Measurements from ENCODE around the gene VPS13D.
"Not testable (repeated sequence)": the region's sequence is repeated elsewhere in the genome, so short reads cannot be mapped to it uniquely, and the experiment has no call there.

Gene VPS13D

DNA sequence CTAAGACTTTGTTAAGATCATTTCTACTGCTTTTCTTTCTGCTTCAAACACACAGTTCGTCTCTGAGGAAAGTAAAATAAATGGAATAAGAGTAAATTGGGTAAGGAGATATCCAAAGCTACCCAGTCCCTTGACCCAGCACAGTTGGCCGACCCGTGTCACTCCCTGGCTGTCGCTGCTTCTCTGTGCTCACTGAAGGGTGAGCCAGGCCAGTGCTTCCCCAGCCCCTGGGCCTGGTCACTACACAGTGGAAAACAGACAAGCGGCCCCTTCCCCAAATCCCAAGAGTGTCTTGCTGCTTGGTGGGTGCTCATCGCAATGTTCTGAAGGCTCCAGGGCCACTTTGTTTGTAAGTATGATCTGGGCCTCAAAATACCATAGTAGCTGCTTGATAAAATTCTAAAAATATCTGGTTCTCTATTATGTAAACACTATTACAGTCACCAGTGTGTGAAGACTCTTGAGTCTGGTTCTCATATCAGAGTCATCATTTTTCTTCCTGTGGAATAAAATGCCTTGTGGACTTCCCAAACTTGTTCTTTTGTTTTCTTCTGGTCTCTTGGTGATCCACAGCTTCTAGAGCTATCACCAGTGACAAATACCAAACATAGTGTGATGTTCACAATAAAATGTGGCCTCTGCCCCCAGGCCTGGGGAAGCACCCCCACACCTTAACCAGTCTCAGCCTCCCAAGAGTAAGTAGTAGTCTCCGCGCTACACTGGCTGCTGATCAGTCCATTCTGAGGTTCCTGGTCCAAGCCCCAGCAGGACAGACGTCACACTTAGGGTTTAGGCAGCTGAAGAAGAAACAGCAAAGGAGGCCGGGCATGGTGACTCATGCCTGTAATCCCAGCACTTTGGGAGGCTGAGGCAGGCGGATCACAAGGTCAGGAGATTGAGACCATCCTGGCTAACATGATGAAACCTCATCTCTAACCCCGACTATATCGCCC lies 282.0 kb downstream of the VPS13D start:
- peaks cover 6% of the 10 kb centered on the region for H3K9me3 Mint-ChIP-seq
- H3K36me3 Mint-ChIP-seq (ENCODE audit: low read depth) = peaks cover 54% of the 10 kb centered on the region
- no peak for DNase-seq
- H3K4me1 Mint-ChIP-seq (ENCODE audit: low read depth) = peaks cover 66% of the 10 kb centered on the region
- H3K4me3 Mint-ChIP-seq = peak overlapping the region; percentile 61
- peak overlapping the region; percentile 99 for H3K27ac Mint-ChIP-seq
- no peaks in the 10 kb centered on the region for H3K27me3 Mint-ChIP-seq

- peak overlapping the region; percentile 1 for H3K27ac Mint-ChIP-seq
- no peaks in the 10 kb centered on the region for H3K27me3 Mint-ChIP-seq
- peaks cover 6% of the 10 kb centered on the region for H3K9me3 Mint-ChIP-seq
- H3K36me3 Mint-ChIP-seq (ENCODE audit: low read depth) = peaks cover 40% of the 10 kb centered on the region
- H3K4me1 Mint-ChIP-seq (ENCODE audit: low read depth) = peaks cover 70% of the 10 kb centered on the region
- H3K4me3 Mint-ChIP-seq = no peak overlapping the region
- DNase-seq = peak; percentile 22
Observed at GRCh38 chr1:12513181-12513580, 283.4 kb downstream of the VPS13D start.

DNA sequence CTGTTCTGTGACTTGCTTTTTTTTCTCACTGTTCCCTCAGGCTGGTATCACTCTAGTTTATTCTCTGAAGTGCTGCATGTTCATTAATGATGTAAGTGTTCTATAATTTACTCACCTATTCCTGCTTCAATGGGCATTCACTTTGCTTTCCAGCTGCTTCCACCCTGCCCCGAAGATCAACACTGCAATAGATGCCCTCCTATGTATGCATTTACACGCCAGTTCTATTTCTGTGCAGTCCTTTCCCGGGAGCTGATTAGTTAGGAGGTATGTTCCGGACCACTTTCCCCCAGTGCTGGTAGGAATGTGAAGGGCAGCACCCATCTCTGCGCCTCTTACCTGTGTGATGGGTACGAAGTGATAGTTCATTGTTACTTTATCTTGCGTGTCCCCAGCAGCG lies 284.8 kb downstream of the VPS13D start:
- Mint-ChIP-seq H3K4me3 (no peak overlapping the region), H3K36me3 (ENCODE audit: low read depth) (peaks cover 29% of the 10 kb centered on the region), H3K9me3 (peaks cover 6% of the 10 kb centered on the region), H3K27me3 (no peaks in the 10 kb centered on the region), H3K4me1 (ENCODE audit: low read depth) (peaks cover 75% of the 10 kb centered on the region), H3K27ac (no peak overlapping the region)
- DNase-seq = peak; percentile 21

DNA sequence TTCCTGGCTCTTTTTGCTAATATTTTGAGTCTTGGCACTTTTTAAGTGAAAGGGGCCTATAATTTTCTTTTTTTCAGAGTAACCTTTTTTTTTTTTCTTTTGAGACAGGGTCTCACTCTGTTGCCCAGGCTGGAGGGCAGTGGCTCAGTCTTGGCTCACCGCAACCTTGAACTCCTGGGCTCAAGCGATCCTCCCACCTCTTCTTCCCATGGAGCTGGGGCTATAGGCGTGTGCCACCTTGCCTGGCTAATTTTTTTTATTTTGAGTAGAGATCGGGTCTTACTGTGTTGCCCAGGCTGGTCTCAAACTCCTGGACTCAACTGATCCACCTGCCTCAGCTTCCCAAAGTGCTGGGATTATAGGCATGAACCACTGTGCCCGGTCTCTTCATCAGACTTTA lies 285.4 kb downstream of the VPS13D start:
- Mint-ChIP-seq H3K4me1 (ENCODE audit: low read depth) (peaks cover 73% of the 10 kb centered on the region), H3K27ac (no peak overlapping the region), H3K27me3 (no peaks in the 10 kb centered on the region), H3K9me3 (peaks cover 3% of the 10 kb centered on the region), H3K4me3 (no peak overlapping the region), H3K36me3 (ENCODE audit: low read depth) (peaks cover 24% of the 10 kb centered on the region)
- DNase-seq = no peak

- peak; percentile 38 for DNase-seq
- Mint-ChIP-seq H3K27ac (peak overlapping the region; percentile 78), H3K27me3 (no peaks in the 10 kb centered on the region), H3K4me3 (no peak overlapping the region), H3K4me1 (ENCODE audit: low read depth) (peaks cover 61% of the 10 kb centered on the region), H3K36me3 (ENCODE audit: low read depth) (peaks cover 11% of the 10 kb centered on the region), H3K9me3 (peaks cover 3% of the 10 kb centered on the region)
Observed at GRCh38 chr1:12516741-12517140, 286.9 kb downstream of the VPS13D start.

- peak; percentile 71 for DNase-seq
- Mint-ChIP-seq H3K27ac (peak overlapping the region; percentile 90), H3K4me3 (peak overlapping the region; percentile 33), H3K36me3 (ENCODE audit: low read depth) (no peaks in the 10 kb centered on the region), H3K27me3 (no peaks in the 10 kb centered on the region), H3K9me3 (peaks cover under 1% of the 10 kb centered on the region), H3K4me1 (ENCODE audit: low read depth) (peaks cover 43% of the 10 kb centered on the region)
Observed at GRCh38 chr1:12518931-12519692, 289.3 kb downstream of the VPS13D start.

GRCh38 chr1:12519693-12520364 lies 290.0 kb downstream of the VPS13D start:
- peaks cover 36% of the 10 kb centered on the region for H3K4me1 Mint-ChIP-seq (ENCODE audit: low read depth)
- no peaks in the 10 kb centered on the region for H3K27me3 Mint-ChIP-seq
- DNase-seq = peak; percentile 43
- no peak overlapping the region for H3K4me3 Mint-ChIP-seq
- H3K9me3 Mint-ChIP-seq = peaks cover 2% of the 10 kb centered on the region
- H3K36me3 Mint-ChIP-seq (ENCODE audit: low read depth) = no peaks in the 10 kb centered on the region
- peak overlapping the region; percentile 90 for H3K27ac Mint-ChIP-seq

DNA sequence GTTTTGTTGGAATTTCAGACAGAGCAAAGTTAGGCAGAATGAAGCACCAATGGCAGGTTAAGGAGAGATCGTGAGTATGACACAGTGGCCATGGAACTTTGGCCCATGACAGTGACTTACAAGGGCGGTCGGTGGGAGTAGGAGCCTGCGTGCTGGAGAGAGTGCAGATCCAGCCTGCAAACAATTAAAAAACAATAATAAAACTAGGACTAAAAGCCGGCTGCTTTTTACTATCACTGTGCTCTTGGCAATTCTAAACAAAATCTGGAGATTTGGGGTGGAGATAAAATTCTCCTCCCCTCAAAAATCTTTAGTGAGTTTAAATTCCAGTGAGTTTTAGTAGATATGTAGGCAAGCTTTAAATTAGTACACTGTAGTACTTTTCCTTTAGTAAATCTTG lies 291.3 kb downstream of the VPS13D start:
- Mint-ChIP-seq H3K4me3 (no peak overlapping the region), H3K9me3 (peaks cover 2% of the 10 kb centered on the region), H3K36me3 (ENCODE audit: low read depth) (no peaks in the 10 kb centered on the region), H3K27me3 (no peaks in the 10 kb centered on the region), H3K27ac (no peak overlapping the region), H3K4me1 (ENCODE audit: low read depth) (peaks cover 39% of the 10 kb centered on the region)
- DNase-seq = no peak

DNA sequence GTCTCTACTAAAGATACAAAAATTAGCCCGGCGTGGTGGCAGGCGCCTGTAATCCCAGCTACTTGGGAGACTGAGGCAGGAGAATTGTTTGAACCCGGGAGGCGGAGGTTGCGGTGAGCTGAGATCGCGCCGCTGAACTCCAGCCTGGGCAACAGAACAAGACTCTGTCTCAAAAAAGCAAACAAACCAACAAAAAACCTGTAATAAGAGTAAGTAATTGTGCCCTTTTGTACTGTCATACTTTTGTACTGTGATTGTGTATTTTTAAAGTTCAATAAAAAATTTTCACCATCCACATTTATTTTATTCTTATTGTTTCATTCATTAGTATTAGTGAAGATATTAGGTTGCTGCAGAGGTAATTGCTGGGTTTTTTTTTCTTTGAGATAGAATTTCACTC lies 292.9 kb downstream of the VPS13D start:
- H3K27ac Mint-ChIP-seq; H3K27me3 Mint-ChIP-seq; H3K9me3 Mint-ChIP-seq; H3K4me3 Mint-ChIP-seq; H3K36me3 Mint-ChIP-seq (ENCODE audit: low read depth): not testable (repeated sequence)
- peaks cover 30% of the 10 kb centered on the region for H3K4me1 Mint-ChIP-seq (ENCODE audit: low read depth)
- DNase-seq = peak; percentile 6

GRCh38 chr1:12524266-12524665 lies 294.4 kb downstream of the VPS13D start:
- Mint-ChIP-seq H3K4me3 (no peak overlapping the region), H3K27ac (no peak overlapping the region), H3K9me3 (peaks cover 2% of the 10 kb centered on the region), H3K36me3 (ENCODE audit: low read depth) (no peaks in the 10 kb centered on the region), H3K27me3 (no peaks in the 10 kb centered on the region), H3K4me1 (ENCODE audit: low read depth) (peaks cover 20% of the 10 kb centered on the region)
- peak; percentile 14 for DNase-seq

DNA sequence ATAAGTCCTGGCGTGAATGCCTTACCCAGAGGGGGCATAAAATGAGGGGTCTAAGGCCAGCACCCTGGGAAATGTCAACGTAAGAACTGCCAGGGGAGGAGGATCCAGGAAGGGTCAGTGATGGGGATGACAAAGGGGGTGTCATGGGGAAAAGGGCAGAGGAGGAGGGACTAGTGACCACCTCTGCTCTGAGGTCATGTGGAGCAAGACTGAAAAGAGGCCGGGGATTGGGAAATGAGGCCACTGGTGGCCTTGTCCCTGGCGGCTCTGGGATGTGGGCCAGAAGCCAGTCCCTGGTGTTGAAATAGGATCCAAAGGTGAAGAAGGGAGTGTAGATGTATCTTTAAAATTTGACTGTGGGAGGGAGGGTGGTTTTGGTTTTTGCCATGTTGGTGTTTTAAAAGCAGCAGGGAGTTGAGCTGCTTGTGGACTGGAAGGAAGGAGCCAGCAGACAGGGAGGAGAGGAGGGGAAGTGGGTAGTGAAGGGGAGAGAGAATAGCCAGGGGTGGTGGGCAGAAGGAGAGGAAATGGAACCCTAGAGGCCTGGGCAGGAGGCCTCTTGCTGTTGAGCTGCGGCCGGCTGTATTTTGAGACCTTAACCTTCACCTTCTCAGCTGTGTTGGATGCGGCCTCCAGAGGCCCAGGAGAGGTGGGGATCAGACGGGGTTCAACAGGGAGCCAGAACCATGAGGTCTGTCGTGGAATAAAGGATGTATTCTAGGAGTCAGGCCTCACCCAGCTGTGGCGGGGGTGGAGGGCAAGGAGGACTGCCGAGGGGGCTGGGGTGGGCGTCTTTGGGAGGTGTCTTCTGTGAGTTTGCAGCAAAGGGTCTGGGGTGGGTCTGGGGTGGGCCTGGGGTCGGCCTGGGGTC lies 295.7 kb downstream of the VPS13D start:
- H3K4me3 Mint-ChIP-seq = no peak overlapping the region
- H3K9me3 Mint-ChIP-seq = peaks cover 2% of the 10 kb centered on the region
- no peaks in the 10 kb centered on the region for H3K36me3 Mint-ChIP-seq (ENCODE audit: low read depth)
- H3K27me3 Mint-ChIP-seq = no peaks in the 10 kb centered on the region
- DNase-seq = peak; percentile 21
- H3K4me1 Mint-ChIP-seq (ENCODE audit: low read depth) = peaks cover 16% of the 10 kb centered on the region
- H3K27ac Mint-ChIP-seq = no peak overlapping the region

- no peak overlapping the region for H3K4me3 Mint-ChIP-seq
- H3K27me3 Mint-ChIP-seq = no peaks in the 10 kb centered on the region
- H3K4me1 Mint-ChIP-seq (ENCODE audit: low read depth) = peaks cover 16% of the 10 kb centered on the region
- peaks cover 2% of the 10 kb centered on the region for H3K9me3 Mint-ChIP-seq
- H3K27ac Mint-ChIP-seq = no peak overlapping the region
- no peak for DNase-seq
- no peaks in the 10 kb centered on the region for H3K36me3 Mint-ChIP-seq (ENCODE audit: low read depth)
Observed at GRCh38 chr1:12527564-12527963, 297.7 kb downstream of the VPS13D start.

DNA sequence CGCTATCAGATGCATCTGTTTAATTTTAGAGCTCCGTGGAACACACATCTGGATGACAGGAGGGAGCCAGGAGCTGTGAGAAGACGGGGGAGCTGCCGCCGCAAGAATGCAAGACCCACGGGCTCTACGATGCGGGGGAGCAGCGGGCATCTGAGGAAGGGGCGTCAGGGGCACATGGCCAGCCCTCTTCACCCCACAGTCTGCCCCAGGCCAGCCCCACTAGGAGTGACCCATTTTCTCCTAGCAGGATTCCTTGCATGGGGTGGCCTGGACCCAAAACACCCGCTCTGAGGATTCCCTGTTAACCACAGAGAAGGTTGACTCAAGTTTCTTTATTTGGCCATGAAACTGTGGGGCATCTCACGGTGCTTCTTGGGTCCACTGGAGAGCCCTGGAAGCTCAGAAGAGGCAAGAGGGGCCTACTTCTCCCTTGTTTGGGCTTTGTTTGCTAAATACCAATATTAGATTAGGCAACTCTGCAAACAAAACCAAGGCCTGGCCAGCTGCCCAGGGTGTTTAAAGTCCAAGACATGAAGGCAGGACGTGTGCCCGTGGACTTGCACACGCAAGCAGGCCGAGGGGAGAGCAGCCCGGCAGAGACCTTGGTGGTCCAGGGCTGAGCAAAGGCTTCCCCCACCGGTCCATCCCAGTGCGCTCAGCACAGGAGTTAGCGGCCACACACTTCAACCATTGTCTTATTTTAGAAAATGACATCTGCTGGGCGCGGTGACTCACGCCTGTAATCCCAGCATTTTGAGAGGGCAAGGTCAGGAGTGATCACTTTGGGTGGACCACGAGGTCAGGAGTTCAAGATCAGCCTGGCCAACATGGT lies 298.4 kb downstream of the VPS13D start:
- DNase-seq = peak; percentile 26
- H3K9me3 Mint-ChIP-seq = peaks cover 2% of the 10 kb centered on the region

More for the DNA sequence above, 298.4 kb downstream of the VPS13D start:
- H3K4me1 Mint-ChIP-seq (ENCODE audit: low read depth) = peaks cover 15% of the 10 kb centered on the region
- H3K27ac Mint-ChIP-seq = no peak overlapping the region
- H3K27me3 Mint-ChIP-seq = no peaks in the 10 kb centered on the region
- no peak overlapping the region for H3K4me3 Mint-ChIP-seq
- no peaks in the 10 kb centered on the region for H3K36me3 Mint-ChIP-seq (ENCODE audit: low read depth)
